GM12878 (cell line): ENCODE measurements around the gene UBE2E1. TPM values are rescaled to one million over a fixed set of nuclear protein-coding genes. Genes with fewer than 3 reads are reported as not detected.

Experiments
- ATAC-seq: fragments of 200-7000 bp; cut with Tn5 transposase; 3 replicates; pipeline ENCODE4 v1.9.1; 2020; ENCODE audit warnings: mild to moderate bottlenecking, moderate library complexity
- BruUV-seq: library from RNA; stranded (reverse); fragments of 400-500 nt; replicated peaks from 2 replicates; lab custom pipeline; 2021; lab: Mats Ljungman, UMichigan
- CTCF ChIA-PET: fragments of 300-600 bp; sonication (Branson Sonifier 250); formaldehyde crosslinking; extraction: SDS; loops from one replicate; lab custom pipeline; 2021; ENCODE audit warnings: inconsistent platforms; lab: Yijun Ruan, JAX
- POLR2A ChIA-PET: fragments of 350-600 bp; formaldehyde crosslinking; extraction: SDS; loops from one replicate; lab custom pipeline; 2021; ENCODE audit warnings: inconsistent platforms; lab: Charles Lee
- RAD21 ChIA-PET: fragments of 300-600 bp; sonication (Branson Sonifier 250); formaldehyde crosslinking; loops from one replicate; lab custom pipeline; 2023; ENCODE audit warnings: antibody characterized with exemption; ENCODE audit not compliant: unreplicated experiment; lab: Charles Lee
- SMC1A ChIA-PET: fragments of 300-600 bp; sonication (Branson Sonifier 250); formaldehyde crosslinking; loops from one replicate; lab custom pipeline; 2023; ENCODE audit not compliant: unreplicated experiment, uncharacterized antibody; lab: Charles Lee
- DNase-seq: peaks from one replicate; pipeline ENCODE4 v3.0.0-alpha.2; 2011; ENCODE audit warnings: low read depth, low spot score
- FAIRE-seq: peaks from 3 replicates; lab custom pipeline; 2011; peaks lifted over from hg19 to GRCh38; lab: Jason Lieb, UNC
- H2AFZ ChIP-seq: 2 replicates; pipeline ENCODE4 v1.6.0; 2011; ENCODE audit warnings: low read depth, low read length, control low read depth; ENCODE audit not compliant: control insufficient read depth
- H3K27ac ChIP-seq: 2 replicates; pipeline ENCODE4 v1.5.1; 2011; ENCODE audit warnings: control low read depth; ENCODE audit not compliant: control insufficient read depth, insufficient read depth
- H3K27me3 ChIP-seq, 2 experiments: replicated peaks in 1 of 2; 2 replicates each; pipeline versions ENCODE4 v1.6.0 to v1.6.1; 2011; ENCODE audit warnings: low read length in 1 of 2; ENCODE audit not compliant: control insufficient read depth in 2 of 2, insufficient read depth in 2 of 2
- H3K36me3 ChIP-seq, 2 experiments: 2 replicates each; pipeline ENCODE4 v1.5.1; 2011; ENCODE audit warnings: low read length in 1 of 2; ENCODE audit not compliant: control insufficient read depth in 2 of 2, insufficient read depth in 2 of 2
- H3K4me1 ChIP-seq: 2 replicates; pipeline ENCODE4 v1.6.1; 2011; ENCODE audit warnings: mild to moderate bottlenecking, low read length, moderate library complexity, mixed read lengths; ENCODE audit not compliant: control insufficient read depth, insufficient read depth
- H3K4me2 ChIP-seq: 2 replicates; pipeline ENCODE4 v1.6.0; 2011; ENCODE audit warnings: control low read depth; ENCODE audit not compliant: control insufficient read depth, insufficient read depth
- H3K4me3 ChIP-seq: fragments of 200-600 bp; sonication (generic); 2 replicates; pipeline ENCODE4 v1.5.1; 2016
- H3K79me2 ChIP-seq: 2 replicates; pipeline ENCODE4 v1.6.0; 2011; ENCODE audit warnings: low read length; ENCODE audit not compliant: control insufficient read depth, insufficient read depth
- H3K9ac ChIP-seq: 2 replicates; pipeline ENCODE4 v1.8.0; 2011; ENCODE audit warnings: low read length, control low read depth, mixed read lengths; ENCODE audit not compliant: control insufficient read depth, insufficient read depth
- H3K9me3 ChIP-seq: replicated peaks from 3 replicates; pipeline ENCODE4 v1.5.1; 2011; ENCODE audit warnings: mild to moderate bottlenecking, low read length; ENCODE audit not compliant: control insufficient read depth, insufficient read depth
- H4K20me1 ChIP-seq: 2 replicates; pipeline ENCODE4 v1.6.0; 2011; ENCODE audit not compliant: control insufficient read depth, insufficient read depth
- BACH1 ChIP-seq: fragments of 450-650 bp; IDR thresholded peaks from 2 replicates; pipeline ENCODE4 v1.6.1; 2017; ENCODE audit warnings: mild to moderate bottlenecking, borderline replicate concordance
- BCLAF1 ChIP-seq: fragments of 450-650 bp; IDR thresholded peaks from 2 replicates; pipeline ENCODE4 v1.6.1; 2017; ENCODE audit warnings: antibody characterized with exemption, mild to moderate bottlenecking, moderate library complexity
- CHD2 ChIP-seq: IDR thresholded peaks from 2 replicates; pipeline ENCODE4 v1.6.1; 2011; ENCODE audit warnings: low read depth, low read length, improper control_type of control experiment, borderline replicate concordance
- EED ChIP-seq: sonication (generic); IDR thresholded peaks from 2 replicates; pipeline ENCODE4 v1.6.1; 2016; ENCODE audit warnings: antibody characterized with exemption, low read depth
- EGR1 ChIP-seq, 2 experiments: IDR thresholded peaks; 1 replicate in 1 of 2; 2 replicates in 1 of 2; pipeline ENCODE4 v1.6.1; 2011 to 2012; ENCODE audit warnings: low read depth in 2 of 2, low read length in 2 of 2, borderline replicate concordance in 1 of 2, mild to moderate bottlenecking in 1 of 2, moderate library complexity in 1 of 2
- FOS ChIP-seq: IDR thresholded peaks from 3 replicates; pipeline ENCODE4 v1.6.1; 2011; ENCODE audit warnings: borderline replicate concordance; ENCODE audit not compliant: insufficient read length; ENCODE audit errors: extremely low read depth
- FOXK2 ChIP-seq: fragments of 450-650 bp; IDR thresholded peaks from 2 replicates; pipeline ENCODE4 v1.6.1; 2017; ENCODE audit warnings: mild to moderate bottlenecking, moderate library complexity
- GATAD2B ChIP-seq: fragments of 450-650 bp; conservative IDR thresholded peaks from 2 replicates; pipeline ENCODE4 v1.6.1; 2017; ENCODE audit warnings: low read depth, mild to moderate bottlenecking, moderate library complexity
- HDAC2 ChIP-seq: fragments of 200-600 bp; sonication (generic); IDR thresholded peaks from 2 replicates; pipeline ENCODE4 v1.6.1; 2017
- MLLT1 ChIP-seq: fragments of 450-650 bp; IDR thresholded peaks from 2 replicates; pipeline ENCODE4 v1.6.1; 2016; ENCODE audit warnings: mild to moderate bottlenecking
- NBN ChIP-seq: fragments of 450-650 bp; IDR thresholded peaks from 2 replicates; pipeline ENCODE4 v1.6.1; 2016
- NR2C1 ChIP-seq: fragments of 450-650 bp; IDR thresholded peaks from 2 replicates; pipeline ENCODE4 v1.6.1; 2017; ENCODE audit warnings: antibody characterized with exemption, mild to moderate bottlenecking, moderate library complexity
- NR2C2 ChIP-seq: IDR thresholded peaks from 2 replicates; pipeline ENCODE4 v1.6.1; 2011; ENCODE audit warnings: borderline replicate concordance, low read depth; ENCODE audit not compliant: control insufficient read depth, insufficient read length
- NR2F1 ChIP-seq: fragments of 450-650 bp; conservative IDR thresholded peaks from 2 replicates; pipeline ENCODE4 v1.6.1; 2017; ENCODE audit warnings: mild to moderate bottlenecking
- PAX8 ChIP-seq: fragments of 450-650 bp; IDR thresholded peaks from 2 replicates; pipeline ENCODE4 v1.6.1; 2017; ENCODE audit warnings: mild to moderate bottlenecking, moderate library complexity
- TARDBP ChIP-seq: IDR thresholded peaks from 2 replicates; pipeline ENCODE4 v1.6.1; 2016; ENCODE audit warnings: borderline replicate concordance
- TCF3 ChIP-seq: IDR thresholded peaks from 2 replicates; pipeline ENCODE4 v1.6.1; 2012; ENCODE audit warnings: low read depth, mild to moderate bottlenecking, low read length, borderline replicate concordance; ENCODE audit not compliant: insufficient read depth
- YBX1 ChIP-seq: fragments of 450-650 bp; IDR thresholded peaks from 2 replicates; pipeline ENCODE4 v1.6.1; 2016; ENCODE audit warnings: antibody characterized with exemption
- ZNF24 ChIP-seq: fragments of 450-650 bp; IDR thresholded peaks from 2 replicates; pipeline ENCODE4 v1.6.1; 2017; ENCODE audit warnings: antibody characterized with exemption, mild to moderate bottlenecking
- WGBS: methylation state at CpG from one replicate; pipeline ENCODE4 v1.1.6; 2016; ENCODE audit warnings: low lambda C conversion rate; ENCODE audit not compliant: insufficient replicate concordance, insufficient coverage; ENCODE audit errors: missing lambda C conversion rate; 5-methylcytosine and 5-hydroxymethylcytosine counted together
- in situ Hi-C: fragments of 300-500 bp; cut with MboI; formaldehyde crosslinking; loops from 9 replicates; pipeline ENCODE4 v1.14.3; 2018; ENCODE audit warnings: mixed read lengths
- intact Hi-C: fragments of 100-400 bp; cut with micrococcal nuclease; formaldehyde crosslinking; loops from one replicate; pipeline ENCODE4 v1.14.2; 2022; ENCODE audit not compliant: unreplicated experiment
- polyA plus RNA-seq, 11 experiments: library from polyadenylated mRNA; depleted of rRNA in 4 of 11; unstranded in 6 of 11; stranded (reverse) in 5 of 11; fragments of >200 nt; fragmentation: Nextera tagmentation in 4 of 11; fragmentation: Illumina TruSeq in 1 of 11; extraction: Ambion mirVana in 4 of 11; extraction: Trizol in 1 of 11; gene quantifications; 1 replicate in 1 of 11; 2 replicates in 10 of 11; pipeline versions ENCODE4 v1.2.1 to v1.2.3, GENCODE V29; 2011 to 2016; ENCODE audit warnings: inconsistent platforms in 2 of 11, missing spikeins in 2 of 11, low read depth in 1 of 11
- total RNA-seq, 4 experiments: library from RNA; depleted of rRNA in 3 of 4; stranded (reverse); fragments of >200 nt in 3 of 4; fragmentation: Illumina TruSeq in 1 of 4; extraction: Trizol in 1 of 4; gene quantifications; 2 replicates each; pipeline versions ENCODE4 v1.2.1 to v1.2.3, GENCODE V29; 2013 to 2021

The UBE2E1 gene
- total and polyA plus RNA-seq, 10 of the 15 experiments (the other 5 are each of a cell fraction or from before 2014, with no cell fraction given): 18.7 to 425 (median 147) TPM

GRCh38 chr3:23810343-23811184, 4.8 kb downstream of the UBE2E1 start:
- H3K9ac ChIP-seq: peak overlapping the region; percentile 84
- peak overlapping the region; percentile 98 for H3K4me3 ChIP-seq
- FAIRE-seq (no peak), ATAC-seq (peak; percentile 47), DNase-seq (no peak)
- intact Hi-C loops (loop anchor here (2.0 kb wide), 1 partner anchor 50 kb away; no protein-coding TSS in a partner anchor), in situ Hi-C loops (no loop called here)
- BruUV-seq: no TSS peak
- no peaks in the 10 kb centered on the region for H4K20me1 ChIP-seq
- peak overlapping the region; percentile 86 for H3K27ac ChIP-seq
- ChIA-PET SMC1A (interaction anchor here (0.8 to 7.4 kb wide), 10 partner anchors 10 to 217 kb away, joined by 3 to 224 read pairs (median 6); no protein-coding TSS in a partner anchor), CTCF (interaction anchor here (1.2 to 4.2 kb wide), 8 partner anchors 16 to 48 kb away, joined by 3 to 36 read pairs (median 10); no protein-coding TSS in a partner anchor), POLR2A (interaction anchor here (0.6 to 7.5 kb wide), 5 partner anchors 18 to 141 kb away, joined by 3 to 92 read pairs (median 4); partner anchors contain the start of genes NKIRAS1 and RPL15), RAD21 (interaction anchor here (0.7 to 7.8 kb wide), 10 partner anchors 17 to 218 kb away, joined by 3 to 96 read pairs (median 12); no protein-coding TSS in a partner anchor)
- peaks cover 95% of the 10 kb centered on the region for H3K79me2 ChIP-seq
- peak overlapping the region; percentile 67 for H2AFZ ChIP-seq
- H3K4me2 ChIP-seq: peak overlapping the region; percentile 94
- H3K4me1 ChIP-seq: peaks cover 7% of the 10 kb centered on the region; the same call in 1 of the 2 replicates
- H3K36me3 ChIP-seq: no peaks in the 10 kb centered on the region; a peak in 2 of 4 replicates
- no peaks in the 10 kb centered on the region for H3K27me3 ChIP-seq
- H3K9me3 ChIP-seq: no peaks in the 10 kb centered on the region
- whole genome bisulfite sequencing: 2% methylated on average over 71 of the region's 78 CpGs
- peak; percentile 74 for TF ChIP-seq NR2F1
- TF ChIP-seq BACH1: peak; percentile 92; the same call in 1 of the 2 replicates
- no peak for TF ChIP-seq YBX1
- TF ChIP-seq NBN: peak; percentile 9
- no peak for TF ChIP-seq EED
- no peak for TF ChIP-seq NR2C2
- TF ChIP-seq NR2C1: peak; percentile 36
- TF ChIP-seq BCLAF1: 0 out of 2 replicates have a peak, but pooled peaks have one; percentile 47
- TF ChIP-seq FOS: no peak
- TF ChIP-seq PAX8: no peak
- peak; percentile 59; the same call in 1 of the 2 replicates for TF ChIP-seq CHD2
- no peak for TF ChIP-seq FOXK2
- TF ChIP-seq TCF3: 0 out of 2 replicates have a peak, but pooled peaks have one; percentile 11
- TF ChIP-seq HDAC2: no peak
- TF ChIP-seq TARDBP: no peak
- no peak; the same call in 1 of the 2 replicates for TF ChIP-seq MLLT1
- peak in 1 of 2 experiments; percentile 33; a peak in 1 of 3 replicates for TF ChIP-seq EGR1 (IDR thresholded peaks at IDR 0.05; ENCODE audit: borderline replicate concordance in 1 of 2, low read depth in 2 of 2, low read length in 2 of 2)
- TF ChIP-seq GATAD2B: peak; percentile 97
- TF ChIP-seq ZNF24: no peak
